ENCODE results near the gene ZNF79. TPM values are rescaled to one million over a fixed set of nuclear protein-coding genes. Genes with fewer than 3 reads are reported as not detected.
A peak's percentile ranks its signal among the peaks of the same experiment; 100 is the strongest.

ZNF79 gene
- total RNA-seq, 1 donor from 2014 or later, result 14.1 TPM

- H3K27ac Mint-ChIP-seq, result peak overlapping the region; percentile 40
- DNase-seq (ENCODE audit: extremely low spot score, unreplicated experiment), result no peak
- H3K36me3 Mint-ChIP-seq, result peaks cover 7% of the 10 kb centered on the region
- TF ChIP-seq CTCF (conservative IDR thresholded peaks at IDR 0.05), result peak; percentile 65
- no peaks in the 10 kb centered on the region for H3K9me3 Mint-ChIP-seq
- peaks cover 6% of the 10 kb centered on the region for H3K4me1 Mint-ChIP-seq (ENCODE audit: unreplicated experiment)
- H3K4me3 Mint-ChIP-seq, result no peak overlapping the region
- H3K27me3 Mint-ChIP-seq, result no peaks in the 10 kb centered on the region
Observed at GRCh38 chr9:127489471-127490115, 65.4 kb downstream of the ZNF79 start.

- Mint-ChIP-seq H3K9me3 (no peaks in the 10 kb centered on the region), H3K36me3 (peaks cover 7% of the 10 kb centered on the region), H3K4me1 (ENCODE audit: unreplicated experiment) (peaks cover 6% of the 10 kb centered on the region), H3K27ac (peak overlapping the region; percentile 36), H3K4me3 (no peak overlapping the region), H3K27me3 (no peaks in the 10 kb centered on the region)
- no peak for DNase-seq (ENCODE audit: extremely low spot score, unreplicated experiment)
- no peak for TF ChIP-seq CTCF (conservative IDR thresholded peaks at IDR 0.05)
Observed at GRCh38 chr9:127490535-127491230, 66.5 kb downstream of the ZNF79 start.

- Mint-ChIP-seq H3K4me3 (no peak overlapping the region), H3K27me3 (no peaks in the 10 kb centered on the region), H3K9me3 (no peaks in the 10 kb centered on the region), H3K4me1 (ENCODE audit: unreplicated experiment) (peaks cover 6% of the 10 kb centered on the region), H3K36me3 (peaks cover 3% of the 10 kb centered on the region), H3K27ac (no peak overlapping the region)
- no peak for TF ChIP-seq CTCF (conservative IDR thresholded peaks at IDR 0.05)
- DNase-seq (ENCODE audit: extremely low spot score, unreplicated experiment), result no peak
Observed at GRCh38 chr9:127491516-127491915, 67.3 kb downstream of the ZNF79 start.

- Mint-ChIP-seq H3K4me3 (no peak overlapping the region), H3K27me3 (no peaks in the 10 kb centered on the region), H3K36me3 (peaks cover 3% of the 10 kb centered on the region), H3K4me1 (ENCODE audit: unreplicated experiment) (peaks cover 6% of the 10 kb centered on the region), H3K27ac (no peak overlapping the region), H3K9me3 (no peaks in the 10 kb centered on the region)
- no peak for TF ChIP-seq CTCF (conservative IDR thresholded peaks at IDR 0.05)
- DNase-seq (ENCODE audit: extremely low spot score, unreplicated experiment), result no peak
Observed at GRCh38 chr9:127492616-127493015, 68.4 kb downstream of the ZNF79 start.

GRCh38 chr9:127493592-127494303, 69.6 kb downstream of the ZNF79 start:
- TF ChIP-seq CTCF (conservative IDR thresholded peaks at IDR 0.05), result no peak
- DNase-seq (ENCODE audit: extremely low spot score, unreplicated experiment), result no peak
- Mint-ChIP-seq H3K9me3 (no peaks in the 10 kb centered on the region), H3K4me1 (ENCODE audit: unreplicated experiment) (peaks cover 5% of the 10 kb centered on the region), H3K27ac (peak overlapping the region; percentile 46), H3K4me3 (no peak overlapping the region), H3K36me3 (peaks cover 3% of the 10 kb centered on the region), H3K27me3 (no peaks in the 10 kb centered on the region)

Measured in type B pancreatic cell (in vitro differentiated cells).